Prostate gland (tissue), 2 donors: ENCODE measurements around the gene BCL7A. TPM values are rescaled to one million over a fixed set of nuclear protein-coding genes. Genes with fewer than 3 reads are reported as not detected.

ENCODE experiments used
- DNase-seq: peaks from one replicate; pipeline ENCODE4 v3.0.0-alpha.2; 2019; ENCODE audit warnings: low spot score
- H3K27ac ChIP-seq, 2 donors: fragments of 200-600 bp; sonication (generic); 2 replicates each; pipeline ENCODE4 v1.5.1; 2017 to 2019
- H3K27me3 ChIP-seq: fragments of 200-600 bp; sonication (generic); replicated peaks from 2 replicates; pipeline ENCODE4 v1.5.1; 2019; ENCODE audit not compliant: insufficient read depth
- H3K36me3 ChIP-seq, 2 donors: fragments of 200-600 bp; sonication (generic); 1 replicate in 1 of 2; 2 replicates in 1 of 2; pipeline versions ENCODE4 v1.5.1 to v1.8.1; 2017 to 2019
- H3K4me1 ChIP-seq: fragments of 200-600 bp; sonication (generic); replicated peaks from 2 replicates; pipeline ENCODE4 v1.5.1; 2019
- H3K4me3 ChIP-seq, 2 donors: fragments of 200-600 bp; sonication (generic); 2 replicates each; pipeline ENCODE4 v1.5.1; 2017 to 2019
- H3K9me3 ChIP-seq: fragments of 200-600 bp; sonication (generic); 2 replicates; pipeline ENCODE4 v1.5.1; 2017
- CTCF ChIP-seq, 4 experiments: fragments of 200-600 bp in 2 of 4; fragments of 450-650 bp in 2 of 4; sonication (generic) in 2 of 4; IDR thresholded peaks; 1 replicate in 3 of 4; 2 replicates in 1 of 4; pipeline ENCODE4 v1.5.1; 2016 to 2019; ENCODE audit warnings: antibody characterized with exemption in 4 of 4, mild to moderate bottlenecking in 2 of 4, moderate library complexity in 2 of 4
- POLR2A ChIP-seq: fragments of 450-650 bp; IDR thresholded peaks from one replicate; pipeline ENCODE4 v1.6.1; 2016; ENCODE audit warnings: antibody characterized with exemption, mild to moderate bottlenecking
- POLR2AphosphoS5 ChIP-seq: sonication (generic); formaldehyde crosslinking; IDR thresholded peaks from one replicate; pipeline ENCODE4 v1.6.1; 2017; ENCODE audit warnings: antibody characterized with exemption
- WGBS: methylation state at CpG from one replicate; pipeline ENCODE4 v1.1.5; 2018; 5-methylcytosine and 5-hydroxymethylcytosine counted together
- intact Hi-C: fragments of 100-400 bp; cut with DNase I; formaldehyde crosslinking; loops from one replicate; pipeline ENCODE4 v1.14.2; 2022
- total RNA-seq, 2 donors: library from RNA; depleted of rRNA; stranded (reverse); fragments of >200 nt; gene quantifications; one replicate each; pipeline ENCODE4 v1.1.0, GENCODE V29; 2016

BCL7A gene
- total RNA-seq, 2 donors from 2014 or later, result 10.3 to 15.4 TPM

DNA sequence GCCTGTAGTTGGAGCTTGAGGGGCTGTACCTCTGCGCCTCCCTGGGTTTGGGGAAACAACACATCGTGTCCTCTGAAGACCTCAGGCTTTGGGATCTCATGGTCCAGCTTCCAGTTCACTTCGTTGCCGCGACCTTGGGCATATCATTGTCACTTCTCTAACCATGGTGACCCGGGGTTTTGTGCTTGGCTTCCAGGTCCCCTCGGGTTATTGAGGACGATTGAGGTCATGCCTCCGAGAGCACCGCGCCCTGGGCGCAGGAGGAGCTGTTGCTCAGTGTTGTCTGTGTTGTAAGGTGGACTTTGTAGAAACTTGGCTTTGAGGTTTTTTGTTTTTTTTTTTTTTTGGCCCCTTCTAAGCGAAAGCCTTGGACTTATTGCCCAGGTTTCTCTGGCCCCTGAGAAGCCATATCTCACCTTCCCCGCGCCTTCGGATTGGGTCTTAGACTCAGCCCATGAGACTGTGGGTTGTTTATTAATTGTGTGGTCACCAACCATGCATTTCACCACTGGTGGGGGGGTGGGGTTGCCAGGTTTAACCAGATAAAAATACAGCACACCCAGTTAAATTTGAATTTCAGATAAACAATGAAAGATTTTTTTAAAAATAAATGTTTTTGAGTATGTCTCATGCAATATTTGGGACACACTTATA is 2.6 kb downstream of the BCL7A start:
- Histone ChIP-seq H3K36me3 (no peaks in the 10 kb centered on the region), H3K27ac (peak overlapping the region; percentile 85 to 91), H3K27me3 (no peaks in the 10 kb centered on the region), H3K9me3 (no peaks in the 10 kb centered on the region), H3K4me3 (peak overlapping the region; percentile 57 to 58), H3K4me1 (peaks cover 8% of the 10 kb centered on the region)
- 63% methylated on average over 16 of the region's 16 CpGs for WGBS
- intact Hi-C loops, result loop anchor here (5.0 kb wide), 1 partner anchor 62 kb away; no protein-coding TSS in a partner anchor
- DNase-seq, result no peak
- no peak for TF ChIP-seq POLR2AphosphoS5
- no peak for TF ChIP-seq POLR2A
- no peak for TF ChIP-seq CTCF (IDR thresholded peaks at IDR 0.05)

GRCh38 chr12:122026706-122027333 is 5.1 kb downstream of the BCL7A start:
- TF ChIP-seq POLR2AphosphoS5 (no peak), CTCF (IDR thresholded peaks at IDR 0.05) (no peak), POLR2A (no peak)
- WGBS, result over 99% methylated on average over 7 of the region's 7 CpGs
- H3K4me1 ChIP-seq, result no peaks in the 10 kb centered on the region
- no peaks in the 10 kb centered on the region for H3K9me3 ChIP-seq
- no peak for DNase-seq
- H3K36me3 ChIP-seq, result no peaks in the 10 kb centered on the region
- H3K27me3 ChIP-seq, result no peaks in the 10 kb centered on the region
- no peak overlapping the region for H3K27ac ChIP-seq
- intact Hi-C loops, result no loop called here
- no peak overlapping the region for H3K4me3 ChIP-seq

DNA sequence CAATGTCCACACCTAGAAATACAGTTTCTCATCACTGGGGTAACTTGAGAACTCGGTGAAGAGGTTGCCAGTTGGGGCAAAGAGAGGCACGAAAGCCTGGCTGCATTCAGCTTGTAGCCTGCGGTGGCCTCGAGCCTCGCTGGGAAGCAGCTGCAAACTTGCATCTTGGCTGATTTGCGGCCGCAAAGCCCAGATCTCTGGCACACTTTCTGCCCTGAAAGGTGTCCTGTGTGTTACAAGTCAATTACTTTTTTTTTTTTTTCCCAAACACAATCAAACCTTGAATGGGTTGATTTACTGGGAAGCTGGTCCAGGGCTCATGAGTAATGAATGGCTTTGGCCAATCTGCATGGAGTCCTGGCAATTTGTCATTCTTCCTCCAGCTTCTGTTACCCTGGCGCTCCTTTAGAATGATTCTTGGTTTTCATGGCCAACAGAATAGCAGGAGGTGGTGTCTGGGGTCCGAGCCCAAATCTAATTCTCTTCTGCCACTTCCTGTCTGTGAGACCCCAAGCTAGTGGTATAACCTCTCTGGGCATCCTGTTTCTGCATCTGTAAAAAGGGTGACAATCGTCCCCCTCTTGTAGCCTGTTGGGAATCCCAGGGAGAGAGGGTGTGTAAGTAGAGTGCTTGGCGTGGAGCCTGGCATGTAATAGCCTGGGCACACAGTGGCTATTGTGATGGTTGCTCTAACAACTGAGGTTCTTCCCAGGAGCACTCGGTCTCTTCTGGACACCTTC is 6.7 kb downstream of the BCL7A start:
- no peaks in the 10 kb centered on the region for H3K4me1 ChIP-seq
- DNase-seq, result no peak

DNA sequence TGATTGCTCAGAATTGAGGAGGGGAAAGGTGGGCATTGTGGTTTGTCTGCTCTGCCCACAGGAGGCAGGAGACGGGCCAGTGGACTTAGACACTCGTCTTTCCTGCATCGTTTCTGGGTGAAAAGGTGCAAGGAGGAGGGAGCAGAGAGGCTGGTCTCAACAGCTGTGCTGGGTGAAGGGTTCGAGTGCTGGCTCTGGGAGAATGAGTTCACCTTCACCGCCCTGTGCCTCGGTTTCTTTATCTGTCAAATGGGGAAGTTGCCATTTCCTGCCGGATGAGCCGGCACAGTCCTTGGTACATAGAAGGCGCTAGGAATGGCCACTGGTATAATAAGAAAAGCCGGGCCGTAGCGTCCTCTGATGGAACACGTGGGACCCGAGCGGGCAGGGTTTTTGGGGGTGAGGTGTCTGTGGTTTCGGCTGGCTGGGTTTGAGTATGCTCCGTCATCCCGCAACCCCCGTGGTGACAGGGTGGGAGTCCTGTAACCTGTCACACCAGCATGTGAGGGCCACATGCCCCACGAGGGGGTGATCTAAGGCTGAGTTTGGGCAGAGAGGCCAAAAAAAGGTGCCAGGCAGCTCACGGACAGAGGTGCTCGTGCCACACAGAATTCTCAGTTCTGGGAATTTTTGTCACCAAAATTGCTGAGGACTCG is 7.3 kb downstream of the BCL7A start:
- Histone ChIP-seq H3K27me3 (no peaks in the 10 kb centered on the region), H3K9me3 (no peaks in the 10 kb centered on the region), H3K4me1 (no peaks in the 10 kb centered on the region), H3K4me3 (no peak overlapping the region), H3K27ac (no peak overlapping the region), H3K36me3 (no peaks in the 10 kb centered on the region)
- 90% methylated on average over 19 of the region's 23 CpGs for WGBS
- DNase-seq, result no peak
- intact Hi-C loops, result no loop called here
- TF ChIP-seq POLR2AphosphoS5, result no peak
- TF ChIP-seq CTCF (IDR thresholded peaks at IDR 0.05), result no peak
- no peak for TF ChIP-seq POLR2A

More for the DNA sequence above, 6.7 kb downstream of the BCL7A start:
- H3K27ac ChIP-seq, result no peak overlapping the region
- H3K36me3 ChIP-seq, result no peaks in the 10 kb centered on the region
- no peaks in the 10 kb centered on the region for H3K9me3 ChIP-seq
- TF ChIP-seq POLR2A (no peak), POLR2AphosphoS5 (no peak), CTCF (IDR thresholded peaks at IDR 0.05) (no peak)
- no peak overlapping the region for H3K4me3 ChIP-seq
- WGBS, result 47% methylated on average over 12 of the region's 12 CpGs
- H3K27me3 ChIP-seq, result no peaks in the 10 kb centered on the region
- intact Hi-C loops, result no loop called here
